ENCODE results near the gene DCAF17.

The DCAF17 gene

DNA sequence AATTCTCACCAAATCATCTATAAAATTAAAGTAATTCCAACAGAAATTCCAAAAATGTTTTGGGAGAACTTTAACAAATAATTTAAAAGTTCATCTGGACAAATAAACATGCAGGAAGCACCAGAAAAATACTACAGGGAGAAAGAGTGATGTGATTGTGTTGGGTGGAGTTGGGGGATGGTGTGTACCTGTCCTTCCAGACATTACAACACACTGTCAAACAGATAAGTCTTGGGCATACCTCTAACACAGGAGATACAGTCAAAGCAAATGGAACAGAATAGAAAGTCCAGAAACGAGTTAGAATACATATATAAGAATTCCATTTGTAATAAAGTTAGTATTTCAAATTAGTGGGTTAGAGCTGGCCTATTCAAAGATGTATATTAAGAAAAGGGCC is 22.8 kb upstream of the DCAF17 start:
- TF ChIP-seq ARNTL (CRISPR knock-in tag; IDR thresholded peaks at IDR 0.05; ENCODE audit: borderline replicate concordance, low read depth) (no peak), ZNF8 (CRISPR knock-in tag; IDR thresholded peaks at IDR 0.05) (no peak), RARB (CRISPR knock-in tag; IDR thresholded peaks at IDR 0.05) (no peak), ZNF565 (CRISPR knock-in tag; conservative IDR thresholded peaks at IDR 0.05; ENCODE audit: low read depth) (no peak), PPARA (CRISPR knock-in tag; IDR thresholded peaks at IDR 0.05; ENCODE audit: borderline replicate concordance) (no peak), SNAI2 (CRISPR knock-in tag; IDR thresholded peaks at IDR 0.05) (no peak), TOX (CRISPR knock-in tag; IDR thresholded peaks at IDR 0.05; ENCODE audit: borderline replicate concordance) (no peak), OSR1 (CRISPR knock-in tag; IDR thresholded peaks at IDR 0.05) (no peak), BACH2 (CRISPR knock-in tag; IDR thresholded peaks at IDR 0.05; ENCODE audit: borderline replicate concordance) (no peak), ESRRG (CRISPR knock-in tag; IDR thresholded peaks at IDR 0.05) (no peak), TCF4 (CRISPR knock-in tag; IDR thresholded peaks at IDR 0.05; ENCODE audit: borderline replicate concordance) (no peak), GLIS3 (CRISPR knock-in tag; IDR thresholded peaks at IDR 0.05) (no peak), ZNF70 (CRISPR knock-in tag; IDR thresholded peaks at IDR 0.05) (no peak), ZFP30 (CRISPR knock-in tag; IDR thresholded peaks at IDR 0.05) (no peak), CSDC2 (CRISPR knock-in tag; IDR thresholded peaks at IDR 0.05) (no peak)
- TF ChIP-seq, protein P1, sequence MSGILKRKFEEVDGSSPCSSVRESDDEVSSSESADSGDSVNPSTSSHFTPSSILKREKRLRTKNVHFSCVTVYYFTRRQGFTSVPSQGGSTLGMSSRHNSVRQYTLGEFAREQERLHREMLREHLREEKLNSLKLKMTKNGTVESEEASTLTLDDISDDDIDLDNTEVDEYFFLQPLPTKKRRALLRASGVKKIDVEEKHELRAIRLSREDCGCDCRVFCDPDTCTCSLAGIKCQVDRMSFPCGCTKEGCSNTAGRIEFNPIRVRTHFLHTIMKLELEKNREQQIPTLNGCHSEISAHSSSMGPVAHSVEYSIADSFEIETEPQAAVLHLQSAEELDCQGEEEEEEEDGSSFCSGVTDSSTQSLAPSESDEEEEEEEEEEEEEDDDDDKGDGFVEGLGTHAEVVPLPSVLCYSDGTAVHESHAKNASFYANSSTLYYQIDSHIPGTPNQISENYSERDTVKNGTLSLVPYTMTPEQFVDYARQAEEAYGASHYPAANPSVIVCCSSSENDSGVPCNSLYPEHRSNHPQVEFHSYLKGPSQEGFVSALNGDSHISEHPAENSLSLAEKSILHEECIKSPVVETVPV (CRISPR knock-in tag; IDR thresholded peaks at IDR 0.05): no peak

DNA sequence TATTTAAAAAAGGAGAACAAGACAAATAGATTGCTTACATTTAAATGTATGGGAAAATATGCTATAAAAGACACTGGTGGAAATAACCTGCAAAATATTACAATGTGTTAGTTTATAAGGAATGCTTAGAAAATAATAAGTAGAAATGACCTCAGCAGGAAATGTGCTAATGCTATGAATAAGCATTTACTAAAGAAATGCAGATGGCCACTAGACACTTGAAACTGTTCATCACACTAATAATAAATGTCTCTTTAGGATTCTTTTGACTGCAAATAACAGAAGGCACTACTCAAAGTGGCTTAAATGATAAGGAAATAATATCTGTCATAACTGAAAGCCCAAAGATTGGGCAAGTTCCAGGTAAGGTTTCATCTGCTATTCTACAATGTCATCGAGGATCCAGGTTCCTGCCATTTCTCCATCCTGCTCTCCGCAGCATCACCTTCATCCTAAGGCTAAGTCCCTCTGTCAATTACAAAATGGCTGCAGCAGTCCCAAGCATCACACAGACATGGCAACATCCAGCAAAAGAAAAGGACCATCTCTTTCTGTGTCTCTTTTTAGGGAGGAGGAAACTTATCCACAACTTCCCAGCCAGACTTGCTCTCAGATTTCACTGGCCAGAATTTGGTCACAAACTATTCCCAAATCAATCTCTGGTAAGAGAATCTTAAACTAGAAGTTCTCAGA is 22.1 kb upstream of the DCAF17 start:
- peak; percentile 11; the same call in 1 of the 3 replicates for ATAC-seq
- TF ChIP-seq ZFP30 (CRISPR knock-in tag; IDR thresholded peaks at IDR 0.05): no peak
- TF ChIP-seq, protein P1 (CRISPR knock-in tag; IDR thresholded peaks at IDR 0.05): no peak
- TF ChIP-seq BACH2 (CRISPR knock-in tag; IDR thresholded peaks at IDR 0.05; ENCODE audit: borderline replicate concordance): no peak
- no peak for TF ChIP-seq ZNF565 (CRISPR knock-in tag; conservative IDR thresholded peaks at IDR 0.05; ENCODE audit: low read depth)
- no peak for TF ChIP-seq OSR1 (CRISPR knock-in tag; IDR thresholded peaks at IDR 0.05)
- TF ChIP-seq GLIS3 (CRISPR knock-in tag; IDR thresholded peaks at IDR 0.05): no peak
- TF ChIP-seq, protein P2, sequence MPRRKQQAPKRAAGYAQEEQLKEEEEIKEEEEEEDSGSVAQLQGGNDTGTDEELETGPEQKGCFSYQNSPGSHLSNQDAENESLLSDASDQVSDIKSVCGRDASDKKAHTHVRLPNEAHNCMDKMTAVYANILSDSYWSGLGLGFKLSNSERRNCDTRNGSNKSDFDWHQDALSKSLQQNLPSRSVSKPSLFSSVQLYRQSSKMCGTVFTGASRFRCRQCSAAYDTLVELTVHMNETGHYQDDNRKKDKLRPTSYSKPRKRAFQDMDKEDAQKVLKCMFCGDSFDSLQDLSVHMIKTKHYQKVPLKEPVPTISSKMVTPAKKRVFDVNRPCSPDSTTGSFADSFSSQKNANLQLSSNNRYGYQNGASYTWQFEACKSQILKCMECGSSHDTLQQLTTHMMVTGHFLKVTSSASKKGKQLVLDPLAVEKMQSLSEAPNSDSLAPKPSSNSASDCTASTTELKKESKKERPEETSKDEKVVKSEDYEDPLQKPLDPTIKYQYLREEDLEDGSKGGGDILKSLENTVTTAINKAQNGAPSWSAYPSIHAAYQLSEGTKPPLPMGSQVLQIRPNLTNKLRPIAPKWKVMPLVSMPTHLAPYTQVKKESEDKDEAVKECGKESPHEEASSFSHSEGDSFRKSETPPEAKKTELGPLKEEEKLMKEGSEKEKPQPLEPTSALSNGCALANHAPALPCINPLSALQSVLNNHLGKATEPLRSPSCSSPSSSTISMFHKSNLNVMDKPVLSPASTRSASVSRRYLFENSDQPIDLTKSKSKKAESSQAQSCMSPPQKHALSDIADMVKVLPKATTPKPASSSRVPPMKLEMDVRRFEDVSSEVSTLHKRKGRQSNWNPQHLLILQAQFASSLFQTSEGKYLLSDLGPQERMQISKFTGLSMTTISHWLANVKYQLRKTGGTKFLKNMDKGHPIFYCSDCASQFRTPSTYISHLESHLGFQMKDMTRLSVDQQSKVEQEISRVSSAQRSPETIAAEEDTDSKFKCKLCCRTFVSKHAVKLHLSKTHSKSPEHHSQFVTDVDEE (CRISPR knock-in tag; IDR thresholded peaks at IDR 0.05): no peak
- TF ChIP-seq, protein P3, sequence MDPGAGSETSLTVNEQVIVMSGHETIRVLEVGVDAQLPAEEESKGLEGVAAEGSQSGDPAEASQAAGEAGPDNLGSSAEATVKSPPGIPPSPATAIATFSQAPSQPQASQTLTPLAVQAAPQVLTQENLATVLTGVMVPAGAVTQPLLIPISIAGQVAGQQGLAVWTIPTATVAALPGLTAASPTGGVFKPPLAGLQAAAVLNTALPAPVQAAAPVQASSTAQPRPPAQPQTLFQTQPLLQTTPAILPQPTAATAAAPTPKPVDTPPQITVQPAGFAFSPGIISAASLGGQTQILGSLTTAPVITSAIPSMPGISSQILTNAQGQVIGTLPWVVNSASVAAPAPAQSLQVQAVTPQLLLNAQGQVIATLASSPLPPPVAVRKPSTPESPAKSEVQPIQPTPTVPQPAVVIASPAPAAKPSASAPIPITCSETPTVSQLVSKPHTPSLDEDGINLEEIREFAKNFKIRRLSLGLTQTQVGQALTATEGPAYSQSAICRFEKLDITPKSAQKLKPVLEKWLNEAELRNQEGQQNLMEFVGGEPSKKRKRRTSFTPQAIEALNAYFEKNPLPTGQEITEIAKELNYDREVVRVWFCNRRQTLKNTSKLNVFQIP (CRISPR knock-in tag; IDR thresholded peaks at IDR 0.05; ENCODE audit: borderline replicate concordance, low read depth): no peak
- no peak for TF ChIP-seq ZNF70 (CRISPR knock-in tag; IDR thresholded peaks at IDR 0.05)
- TF ChIP-seq, protein P4, sequence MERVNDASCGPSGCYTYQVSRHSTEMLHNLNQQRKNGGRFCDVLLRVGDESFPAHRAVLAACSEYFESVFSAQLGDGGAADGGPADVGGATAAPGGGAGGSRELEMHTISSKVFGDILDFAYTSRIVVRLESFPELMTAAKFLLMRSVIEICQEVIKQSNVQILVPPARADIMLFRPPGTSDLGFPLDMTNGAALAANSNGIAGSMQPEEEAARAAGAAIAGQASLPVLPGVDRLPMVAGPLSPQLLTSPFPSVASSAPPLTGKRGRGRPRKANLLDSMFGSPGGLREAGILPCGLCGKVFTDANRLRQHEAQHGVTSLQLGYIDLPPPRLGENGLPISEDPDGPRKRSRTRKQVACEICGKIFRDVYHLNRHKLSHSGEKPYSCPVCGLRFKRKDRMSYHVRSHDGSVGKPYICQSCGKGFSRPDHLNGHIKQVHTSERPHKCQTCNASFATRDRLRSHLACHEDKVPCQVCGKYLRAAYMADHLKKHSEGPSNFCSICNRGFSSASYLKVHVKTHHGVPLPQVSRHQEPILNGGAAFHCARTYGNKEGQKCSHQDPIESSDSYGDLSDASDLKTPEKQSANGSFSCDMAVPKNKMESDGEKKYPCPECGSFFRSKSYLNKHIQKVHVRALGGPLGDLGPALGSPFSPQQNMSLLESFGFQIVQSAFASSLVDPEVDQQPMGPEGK (CRISPR knock-in tag; IDR thresholded peaks at IDR 0.05; ENCODE audit: borderline replicate concordance): no peak
- peak; percentile 86 for TF ChIP-seq ISL1 (CRISPR knock-in tag; IDR thresholded peaks at IDR 0.05)
- TF ChIP-seq, protein P5, sequence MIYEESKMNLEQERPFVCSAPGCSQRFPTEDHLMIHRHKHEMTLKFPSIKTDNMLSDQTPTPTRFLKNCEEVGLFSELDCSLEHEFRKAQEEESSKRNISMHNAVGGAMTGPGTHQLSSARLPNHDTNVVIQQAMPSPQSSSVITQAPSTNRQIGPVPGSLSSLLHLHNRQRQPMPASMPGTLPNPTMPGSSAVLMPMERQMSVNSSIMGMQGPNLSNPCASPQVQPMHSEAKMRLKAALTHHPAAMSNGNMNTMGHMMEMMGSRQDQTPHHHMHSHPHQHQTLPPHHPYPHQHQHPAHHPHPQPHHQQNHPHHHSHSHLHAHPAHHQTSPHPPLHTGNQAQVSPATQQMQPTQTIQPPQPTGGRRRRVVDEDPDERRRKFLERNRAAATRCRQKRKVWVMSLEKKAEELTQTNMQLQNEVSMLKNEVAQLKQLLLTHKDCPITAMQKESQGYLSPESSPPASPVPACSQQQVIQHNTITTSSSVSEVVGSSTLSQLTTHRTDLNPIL (CRISPR knock-in tag; IDR thresholded peaks at IDR 0.05; ENCODE audit: low read depth): 0 out of 2 replicates have a peak, but pooled peaks have one; percentile 20
- TF ChIP-seq RARB (CRISPR knock-in tag; IDR thresholded peaks at IDR 0.05): no peak
- TF ChIP-seq ESRRG (CRISPR knock-in tag; IDR thresholded peaks at IDR 0.05): no peak
- no peak for TF ChIP-seq PPARA (CRISPR knock-in tag; IDR thresholded peaks at IDR 0.05; ENCODE audit: borderline replicate concordance)

More for the DNA sequence above, 22.8 kb upstream of the DCAF17 start:
- no peak for ATAC-seq
